AG09319 (cell line): ENCODE results near the gene CNDP1.

Experiments
- DNase-seq: peaks from one replicate; pipeline ENCODE4 v3.0.0-alpha.2; 2010; ENCODE audit warnings: low read depth; ENCODE audit errors: extremely low read depth
- CTCF ChIP-seq: IDR thresholded peaks from 2 replicates; pipeline ENCODE4 v1.5.1; 2011; ENCODE audit warnings: low read depth, mild to moderate bottlenecking, inconsistent platforms, low read length, moderate library complexity

The CNDP1 gene

GRCh38 chr18:74517236-74517630 is 17.1 kb upstream of the CNDP1 start:
- no peak for DNase-seq

GRCh38 chr18:74518456-74519295 is 15.6 kb upstream of the CNDP1 start:
- DNase-seq, result no peak
- TF ChIP-seq CTCF, result no peak

More at GRCh38 chr18:74517236-74517630, 17.1 kb upstream of the CNDP1 start:
- TF ChIP-seq CTCF, result no peak

DNA sequence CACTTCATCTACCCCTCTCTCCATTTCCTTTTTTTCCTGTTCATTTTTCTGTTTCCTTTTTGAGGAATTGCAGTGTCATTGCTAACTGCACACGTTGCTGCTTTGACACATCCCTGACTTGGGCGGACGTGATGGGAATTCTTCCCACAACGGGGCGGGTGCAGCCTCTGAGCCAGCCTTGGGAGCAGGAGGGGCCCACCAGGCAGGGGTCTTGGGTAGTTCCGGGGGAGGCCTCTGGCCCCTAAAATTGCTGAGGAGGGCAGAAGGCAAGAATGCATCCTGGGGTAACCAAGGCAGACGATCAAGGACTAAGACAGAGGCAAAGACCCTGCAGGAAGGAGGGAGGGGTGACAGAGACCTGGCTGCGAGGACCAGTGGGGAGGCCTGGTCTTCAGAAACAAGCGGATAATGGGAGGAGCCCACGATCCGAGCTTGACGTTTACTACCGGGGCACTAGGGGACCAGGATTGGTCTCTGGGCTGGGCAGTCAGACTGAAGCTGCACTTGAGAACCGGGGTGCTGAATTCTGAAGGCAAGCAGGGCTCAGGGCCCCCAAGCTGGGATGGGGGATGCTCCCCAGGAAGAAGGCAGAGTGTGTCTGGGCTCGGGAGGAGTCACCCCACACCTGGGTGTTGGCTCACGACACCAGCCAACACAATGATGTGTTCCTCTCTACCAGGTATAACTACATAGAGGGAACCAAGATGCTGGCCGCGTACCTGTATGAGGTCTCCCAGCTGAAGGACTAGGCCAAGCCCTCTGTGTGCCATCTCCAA is 14.8 kb upstream of the CNDP1 start:
- no peak for TF ChIP-seq CTCF
- no peak for DNase-seq

DNA sequence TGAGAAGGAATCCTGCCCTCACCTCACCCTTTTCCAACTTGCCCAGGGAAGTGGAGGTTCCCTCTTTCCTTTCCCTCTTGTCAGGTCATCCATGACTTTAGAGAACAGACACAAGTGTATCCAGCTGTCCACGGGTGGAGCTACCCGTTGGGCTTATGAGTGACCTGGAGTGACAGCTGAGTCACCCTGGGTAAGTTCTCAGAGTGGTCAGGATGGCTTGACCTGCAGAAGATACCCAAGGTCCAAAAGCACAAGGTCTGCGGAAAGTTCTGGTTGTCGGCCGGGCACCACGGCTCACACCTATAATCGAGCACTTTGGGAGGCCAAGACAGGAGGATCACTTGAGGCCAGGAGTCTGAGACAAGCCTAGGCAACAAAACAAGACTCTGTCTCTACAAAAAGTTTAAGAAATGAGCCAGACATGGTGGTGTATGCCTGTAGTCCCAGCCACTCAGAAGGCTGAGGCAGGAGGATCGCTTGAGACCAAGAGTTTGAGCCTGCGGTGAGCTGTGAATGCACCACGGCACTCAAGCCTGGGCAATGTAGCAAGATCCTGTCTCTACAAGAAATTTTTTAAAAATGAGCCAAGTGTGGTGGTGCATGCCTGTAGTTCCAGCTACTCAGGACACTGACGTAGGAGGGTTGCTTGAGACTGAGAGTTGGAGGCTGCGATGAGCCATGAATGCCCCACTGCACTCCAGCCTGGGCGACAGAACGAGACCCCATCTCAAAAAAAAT is 14.0 kb upstream of the CNDP1 start:
- TF ChIP-seq CTCF, result no peak
- DNase-seq, result no peak

GRCh38 chr18:74521068-74521725 is 13.1 kb upstream of the CNDP1 start:
- DNase-seq, result no peak
- no peak for TF ChIP-seq CTCF

DNA sequence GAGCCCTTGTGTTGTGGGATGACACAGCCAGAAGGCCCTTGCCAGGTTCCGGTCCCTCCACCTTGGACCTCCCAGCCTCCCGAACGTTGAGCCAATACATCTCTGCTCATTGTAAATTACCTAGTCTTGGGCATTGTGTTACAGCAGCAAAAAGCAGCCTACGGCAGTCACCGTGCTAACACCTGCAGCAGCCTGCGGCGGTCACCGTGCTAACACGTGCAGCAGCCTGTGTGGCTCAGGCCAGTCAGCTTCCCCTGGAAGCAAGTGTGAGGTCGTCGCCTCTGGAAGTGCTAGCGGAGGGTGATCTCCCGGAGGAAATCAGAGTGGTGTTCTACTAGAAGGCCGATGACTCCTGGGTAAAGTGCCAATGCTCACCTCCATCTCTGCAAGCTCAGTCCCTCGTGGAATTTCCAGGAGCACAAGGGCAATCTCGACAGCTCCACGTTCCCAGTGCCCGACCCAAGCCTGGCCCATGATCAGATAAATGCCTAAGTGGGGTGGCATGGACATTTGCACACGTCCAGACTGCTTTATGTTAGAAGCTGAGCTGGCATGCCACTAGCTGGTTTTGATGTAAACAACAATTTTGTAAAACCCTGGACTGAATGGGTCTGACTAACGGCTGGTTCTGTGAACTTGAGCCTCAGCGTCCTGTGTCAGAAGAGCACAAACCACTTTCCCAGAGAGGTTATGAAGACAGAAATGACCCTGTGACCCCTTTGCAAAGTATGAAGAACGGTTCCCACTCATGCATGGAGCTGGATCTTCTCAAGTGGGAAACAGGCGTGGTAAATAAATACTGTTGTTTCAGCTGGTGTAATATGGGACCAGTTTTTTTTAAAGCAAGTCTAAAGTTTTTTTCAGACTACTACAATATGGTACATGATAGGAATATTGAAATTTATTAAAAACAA is 11.4 kb upstream of the CNDP1 start:
- no peak for DNase-seq
- no peak for TF ChIP-seq CTCF
